OCI-M2 (cell line): Measurements from ENCODE around the gene NOL6.
"Not testable (repeated sequence)": the region's sequence is repeated elsewhere in the genome, so short reads cannot be mapped to it uniquely, and the experiment has no call there.

ENCODE experiments used
- DNase-seq: peaks from one replicate; lab custom pipeline; 2025; ENCODE audit not compliant: unreplicated experiment; lab: John Stamatoyannopoulos, UW

The NOL6 gene

GRCh38 chr9:33472881-33473615 is 676 bp downstream of the NOL6 start:
- no peak for DNase-seq

GRCh38 chr9:33472171-33472880 is 1.4 kb downstream of the NOL6 start:
- no peak for DNase-seq

- DNase-seq: no peak
These were observed 2.4 kb downstream of the NOL6 start for GRCh38 chr9:33471361-33471760.

- DNase-seq: no peak
These were observed 3.8 kb downstream of the NOL6 start for GRCh38 chr9:33469891-33470290.

- DNase-seq: no peak
These were observed 4.7 kb downstream of the NOL6 start for GRCh38 chr9:33468797-33469621.

- no peak for DNase-seq
These were observed 5.5 kb downstream of the NOL6 start for GRCh38 chr9:33468215-33468730.

- no peak for DNase-seq
These were observed 6.2 kb downstream of the NOL6 start for GRCh38 chr9:33467526-33467925.

GRCh38 chr9:33466565-33467495 is 6.9 kb downstream of the NOL6 start:
- DNase-seq: no peak

GRCh38 chr9:33465596-33466564 is 7.8 kb downstream of the NOL6 start:
- DNase-seq: no peak

- no peak for DNase-seq
These were observed 8.6 kb downstream of the NOL6 start for GRCh38 chr9:33465096-33465495.

- DNase-seq: no peak
These were observed 9.6 kb downstream of the NOL6 start for GRCh38 chr9:33464045-33464636.

GRCh38 chr9:33463151-33463550 is 10.6 kb downstream of the NOL6 start:
- no peak for DNase-seq

- DNase-seq: no peak
These were observed 12.2 kb downstream of the NOL6 start for GRCh38 chr9:33461492-33461891.

- no peak for DNase-seq
These were observed 12.9 kb downstream of the NOL6 start for GRCh38 chr9:33460854-33461253.

- DNase-seq: no peak
These were observed 14.6 kb downstream of the NOL6 start for GRCh38 chr9:33459115-33459514.

- no peak for DNase-seq
These were observed 15.3 kb downstream of the NOL6 start for GRCh38 chr9:33458444-33458843.

GRCh38 chr9:33455945-33456344 is 17.8 kb downstream of the NOL6 start:
- DNase-seq: no peak

- not testable (repeated sequence) for DNase-seq
These were observed 18.3 kb downstream of the NOL6 start for GRCh38 chr9:33455456-33455855.

GRCh38 chr9:33454661-33455026 is 19.1 kb downstream of the NOL6 start:
- not testable (repeated sequence) for DNase-seq
